Activated T-cell treated with anti-CD3 and anti-CD28 coated beads, Interleukin-2, amount 50 U/mL, for 48 hours (primary cell): ENCODE results near the gene SEC31B.

Source experiments
- DNase-seq, 2 experiments: peaks; one replicate each; pipeline ENCODE4 v3.0.0-alpha.2; 2020

Gene SEC31B

GRCh38 chr10:100528921-100529474 lies 9.3 kb upstream of the SEC31B start:
- peak in 1 of 2 experiments; percentile 40 for DNase-seq

DNA sequence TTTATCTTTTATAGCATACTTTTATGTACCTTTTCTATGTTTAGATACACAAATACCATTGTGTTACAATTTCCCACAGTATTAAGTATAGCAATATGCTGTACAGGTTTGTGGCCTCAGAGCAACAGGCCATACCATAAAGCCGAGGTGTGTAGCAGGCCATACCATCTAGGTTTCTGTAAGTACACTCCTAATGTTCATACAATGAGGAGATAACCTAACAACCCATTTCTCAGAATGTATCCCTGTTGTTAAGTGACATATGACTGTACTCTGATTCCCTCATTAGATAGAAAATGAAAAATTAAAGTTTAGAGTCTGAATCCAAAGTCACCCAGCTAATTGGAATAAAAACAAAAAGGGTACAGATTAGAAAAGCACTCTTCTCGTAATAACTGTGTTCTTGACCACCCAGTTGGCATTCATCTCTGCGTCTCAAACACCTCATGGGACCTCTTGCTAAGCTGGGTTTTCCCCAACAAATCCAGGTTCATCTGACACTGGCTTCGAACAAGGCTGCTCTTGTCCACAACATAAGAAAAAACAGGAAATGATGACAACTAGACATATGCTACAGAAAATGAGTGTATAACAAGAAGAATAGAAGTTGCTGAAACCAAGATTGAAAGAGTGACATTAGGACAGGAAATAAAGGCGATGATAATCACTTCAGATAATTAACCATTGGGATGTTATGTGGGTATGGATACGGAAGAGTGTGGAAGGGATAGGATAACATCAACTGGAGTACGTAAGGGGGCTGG lies 8.6 kb upstream of the SEC31B start:
- no peak for DNase-seq

GRCh38 chr10:100524638-100525037 lies 5.0 kb upstream of the SEC31B start:
- no peak for DNase-seq

- no peak for DNase-seq
These were observed 4.5 kb upstream of the SEC31B start for GRCh38 chr10:100524206-100524605.

DNA sequence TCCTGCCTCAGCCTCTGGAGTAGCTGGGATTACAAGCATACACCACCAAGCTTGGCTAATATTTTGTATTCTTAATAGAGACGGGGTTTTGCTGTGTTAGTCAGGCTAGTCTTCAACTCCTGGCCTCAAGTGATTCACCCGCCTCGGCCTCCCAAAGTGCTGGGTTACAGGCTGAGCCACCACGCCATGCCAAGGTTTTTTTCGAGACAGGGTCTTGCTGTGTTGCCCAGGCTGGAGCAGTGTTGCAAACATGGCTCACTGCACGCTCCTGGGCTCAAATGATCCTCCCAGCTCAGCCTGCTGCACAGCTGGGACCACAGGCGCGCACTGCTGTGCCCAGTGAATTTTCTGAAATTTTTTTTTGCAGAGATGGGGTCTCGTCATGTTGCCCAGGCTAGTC lies 3.3 kb upstream of the SEC31B start:
- no peak for DNase-seq

DNA sequence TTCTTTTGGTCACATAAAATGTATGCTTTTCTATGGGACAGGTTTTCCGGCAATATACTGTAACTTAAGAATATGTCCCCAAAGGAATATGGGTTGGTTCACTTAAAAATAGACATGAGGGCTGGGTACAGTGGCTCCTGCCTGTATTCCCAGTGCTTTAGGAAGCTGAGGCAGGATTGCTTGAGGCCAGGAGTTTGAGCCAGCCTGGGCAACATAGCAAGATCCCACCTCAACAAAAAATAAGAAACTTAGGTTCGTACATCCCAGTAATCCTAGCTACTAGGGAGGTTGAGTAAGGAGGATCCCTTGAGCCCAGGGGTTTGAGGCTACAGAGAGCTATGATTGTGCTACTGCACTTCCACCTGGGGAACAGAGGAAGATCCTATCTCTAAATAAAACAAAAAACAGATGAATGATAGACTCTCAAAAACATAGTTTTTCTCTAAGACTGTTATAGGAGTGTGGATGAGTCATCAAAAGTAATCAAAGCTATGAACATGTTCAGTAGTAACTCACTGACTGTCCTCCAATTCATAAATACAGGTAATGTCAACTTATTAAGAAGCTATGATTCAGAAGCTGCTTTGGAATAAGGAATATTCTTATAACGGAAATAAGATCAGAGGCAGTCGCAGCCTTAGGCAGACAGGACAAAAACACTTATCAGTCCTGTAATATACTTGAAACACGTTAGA lies 2.6 kb upstream of the SEC31B start:
- DNase-seq: no peak

DNA sequence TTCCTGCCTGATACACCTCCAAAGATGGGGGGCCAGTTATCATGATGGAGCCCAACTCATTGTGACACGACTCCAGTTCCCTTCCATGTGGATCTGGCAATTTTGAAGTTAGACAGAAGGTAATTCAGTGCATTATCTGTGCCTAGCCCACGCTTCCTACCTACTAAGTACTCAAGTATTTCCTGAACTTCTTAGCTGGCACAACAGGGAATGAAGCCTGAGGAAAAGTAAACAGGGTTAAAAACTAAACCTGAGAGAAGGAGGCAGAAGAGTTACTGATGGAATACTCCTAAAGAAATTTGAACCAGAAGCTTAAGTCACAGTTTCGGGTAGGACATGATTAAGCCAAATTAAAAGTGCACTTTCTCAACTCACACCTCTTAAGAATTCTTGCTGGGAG lies 1.1 kb upstream of the SEC31B start:
- DNase-seq: no peak

- DNase-seq: peak; percentile 73 to 76
These were observed 860 bp downstream of the SEC31B start for GRCh38 chr10:100518761-100519241.

- DNase-seq: no peak
These were observed 2.8 kb downstream of the SEC31B start for GRCh38 chr10:100516847-100517246.

GRCh38 chr10:100515612-100516011 lies 4.0 kb downstream of the SEC31B start:
- no peak for DNase-seq

DNA sequence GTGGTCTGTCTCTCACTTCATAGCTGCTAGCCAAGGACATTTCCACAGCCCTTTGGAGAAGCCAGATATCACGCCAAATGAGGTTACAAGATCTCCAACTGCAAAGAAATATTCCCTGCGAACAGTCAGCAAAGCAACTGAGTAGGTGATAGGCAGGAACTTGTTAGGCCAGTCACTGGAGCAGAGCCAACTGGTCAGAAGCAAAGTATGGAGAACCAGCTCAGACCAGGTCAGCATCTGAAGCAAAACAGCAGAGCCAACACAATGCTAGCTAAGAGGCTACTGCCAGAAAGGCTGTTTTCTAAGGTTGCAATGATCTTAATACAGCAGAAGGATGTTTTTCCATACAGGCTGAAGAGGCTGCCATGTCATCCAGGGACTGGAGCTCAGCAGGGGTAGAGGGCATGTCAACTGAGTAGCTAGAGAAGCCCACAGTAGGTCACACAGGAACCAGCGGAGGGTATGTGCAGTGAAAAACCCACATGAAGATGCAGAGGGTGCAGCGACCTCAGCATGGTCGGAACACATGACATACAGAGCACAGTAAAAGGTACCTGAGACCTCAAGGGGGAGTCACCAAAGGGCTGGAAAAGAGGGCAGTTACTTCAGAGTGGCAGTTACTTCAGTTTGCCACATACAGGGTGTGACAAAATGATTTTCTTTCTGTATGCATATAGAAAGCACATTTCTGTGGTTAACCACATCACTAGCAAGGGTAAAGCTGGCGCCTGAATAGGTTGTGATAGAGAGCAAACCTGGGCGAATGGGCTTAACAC lies 8.9 kb downstream of the SEC31B start:
- DNase-seq: peak; percentile 68 to 78

DNA sequence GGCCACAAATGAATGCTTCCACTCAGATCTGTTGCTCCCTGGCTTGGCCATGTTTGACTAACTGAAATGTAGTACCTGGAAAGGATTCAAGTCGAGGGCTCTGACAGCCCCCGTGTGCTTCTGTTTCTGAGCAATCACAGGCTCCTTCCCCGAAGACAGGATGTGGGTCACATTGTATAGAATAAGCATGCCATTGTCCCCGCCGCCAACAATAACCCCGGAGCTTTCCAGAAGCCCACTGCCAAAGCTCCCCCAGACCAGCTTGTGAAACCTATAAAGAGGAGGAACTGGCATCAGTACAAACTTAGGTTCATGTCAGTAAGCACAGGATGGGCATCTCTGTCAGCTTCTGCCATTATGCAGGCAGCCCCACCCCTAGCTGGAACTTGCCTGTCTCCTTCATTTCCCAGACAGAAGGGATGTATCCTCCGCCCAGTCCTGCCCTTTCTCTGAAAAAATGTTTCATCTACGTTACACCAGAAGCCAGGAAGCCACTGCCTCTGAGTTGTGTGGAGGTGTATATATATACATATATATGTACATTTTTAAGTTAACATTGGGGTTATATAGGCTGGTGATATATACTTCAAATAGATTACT lies 10.3 kb downstream of the SEC31B start:
- peak; percentile 72 to 76 for DNase-seq

DNA sequence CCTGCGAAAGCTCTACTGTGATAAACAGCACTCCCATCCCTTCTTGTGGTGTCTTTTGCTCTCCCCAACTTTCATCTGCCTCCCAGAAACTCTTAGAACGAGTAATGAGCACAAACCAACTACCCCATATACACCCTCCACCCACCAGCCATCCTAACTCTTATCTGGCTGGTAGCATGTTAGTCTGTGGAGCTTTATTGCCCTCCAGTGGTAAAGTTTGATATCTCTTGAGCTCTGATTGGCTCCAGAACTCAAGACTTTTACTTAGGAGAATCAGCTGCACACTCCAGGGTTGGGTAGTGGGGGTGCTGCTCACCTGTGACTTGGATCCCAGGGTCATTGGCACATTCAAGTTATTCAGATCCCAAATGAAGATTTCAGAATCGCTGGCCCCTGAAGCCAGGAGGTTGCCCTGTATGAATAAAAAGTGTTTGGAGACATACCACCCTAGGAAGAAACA lies 10.9 kb downstream of the SEC31B start:
- DNase-seq: peak in 1 of 2 experiments; percentile 55

DNA sequence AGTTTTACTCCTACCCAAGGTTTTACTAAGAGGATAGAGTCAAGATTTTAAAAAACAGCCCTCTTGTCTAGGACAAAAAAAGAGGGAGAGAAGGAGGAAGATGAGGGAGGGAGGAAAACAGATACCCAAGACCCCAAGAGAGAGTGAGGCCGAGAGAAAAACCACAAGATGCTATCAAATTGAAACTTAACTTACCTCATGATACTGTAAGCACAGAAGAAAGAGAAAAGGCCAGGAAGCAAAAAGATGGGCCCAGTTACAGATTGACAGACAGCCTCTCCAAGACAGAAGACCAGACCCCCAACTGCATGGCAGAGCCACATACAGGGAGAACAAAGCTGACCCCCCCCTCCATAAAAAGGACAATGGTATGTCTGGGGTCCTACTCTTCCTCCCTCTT lies 11.4 kb downstream of the SEC31B start:
- no peak for DNase-seq

- peak in 1 of 2 experiments; percentile 30 for DNase-seq
These were observed 12.3 kb downstream of the SEC31B start for GRCh38 chr10:100507357-100507732.

DNA sequence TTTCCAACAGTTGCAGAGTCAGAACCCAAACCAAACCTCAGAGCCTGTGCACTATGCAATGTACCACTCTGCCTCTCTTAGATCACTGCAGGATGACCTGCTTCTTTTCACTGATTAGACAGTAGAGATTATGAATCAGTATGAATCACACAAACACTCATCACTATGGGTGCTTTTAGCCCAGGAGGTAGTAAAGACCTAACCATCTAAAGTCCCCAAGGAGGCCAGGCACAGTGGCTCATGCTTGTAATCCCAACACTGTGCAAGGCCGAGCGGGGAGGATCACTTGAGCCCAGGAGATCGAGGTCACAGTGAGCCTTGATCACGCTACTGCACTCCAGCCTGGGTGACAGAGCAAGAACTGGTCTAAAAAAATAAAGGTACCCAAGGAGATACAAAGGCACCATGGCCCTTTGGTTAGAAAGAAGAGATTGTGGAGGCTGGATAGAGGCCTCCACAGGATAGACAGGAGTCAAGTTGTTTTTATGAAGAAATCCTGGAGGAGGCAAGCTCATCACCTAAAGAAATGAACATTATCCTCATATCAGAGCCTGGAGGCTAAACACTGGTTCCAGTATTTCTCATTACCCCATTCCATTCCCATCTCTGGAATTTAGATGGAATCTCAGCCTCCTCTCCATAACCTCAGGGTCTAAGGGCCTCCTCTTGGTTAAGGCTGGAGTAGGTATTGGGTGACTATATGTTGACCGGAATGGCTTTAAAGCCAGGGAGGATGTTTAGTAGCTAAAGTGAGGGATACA lies 12.9 kb downstream of the SEC31B start:
- peak; percentile 53 to 60 for DNase-seq

DNA sequence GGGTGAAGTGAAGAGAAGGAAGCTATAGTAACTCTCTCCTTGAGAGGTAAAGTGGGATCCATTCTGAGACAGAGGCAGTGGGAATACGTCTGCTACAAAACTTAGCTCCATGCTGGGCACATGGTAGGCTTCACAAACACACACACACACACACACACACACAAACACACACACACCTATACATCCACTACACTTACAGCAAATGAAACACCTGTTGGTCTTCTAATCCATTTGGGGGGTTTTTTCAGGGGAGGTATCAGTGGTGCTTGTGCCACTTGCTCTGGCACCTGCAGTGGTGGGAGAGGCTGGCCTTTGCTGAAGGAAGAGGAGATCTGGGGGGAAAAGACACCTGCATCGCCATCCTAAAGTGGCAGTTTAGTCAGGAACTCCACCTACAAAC lies 14.5 kb downstream of the SEC31B start:
- no peak for DNase-seq

GRCh38 chr10:100504096-100504495 lies 15.6 kb downstream of the SEC31B start:
- DNase-seq: no peak

DNA sequence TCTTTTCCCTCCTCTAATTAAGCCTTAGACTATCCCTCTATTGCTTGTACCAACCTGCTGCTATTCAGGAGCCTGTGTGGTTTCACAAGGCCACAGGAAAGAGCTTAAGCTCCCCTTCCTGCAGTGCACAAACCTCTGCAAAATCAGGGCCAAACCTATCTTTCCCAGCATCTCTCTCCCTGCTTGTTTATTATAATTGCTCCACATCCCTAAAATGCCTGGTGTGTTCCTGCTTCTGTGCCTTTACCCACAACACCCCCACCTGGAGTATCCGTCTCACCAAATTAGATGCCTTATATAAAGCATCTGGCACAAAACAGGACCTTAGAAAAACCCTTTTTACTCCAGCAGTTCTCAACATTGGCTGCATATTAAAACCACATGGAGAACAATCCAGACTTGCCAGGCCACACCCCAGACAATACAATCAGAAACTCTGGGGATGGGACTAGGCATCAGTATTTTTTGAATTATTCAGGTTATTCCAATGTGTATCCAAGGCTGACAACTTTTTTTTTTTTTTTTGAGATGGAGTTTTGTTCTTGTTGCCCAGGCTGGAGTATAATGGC lies 16.7 kb downstream of the SEC31B start:
- DNase-seq: no peak

DNA sequence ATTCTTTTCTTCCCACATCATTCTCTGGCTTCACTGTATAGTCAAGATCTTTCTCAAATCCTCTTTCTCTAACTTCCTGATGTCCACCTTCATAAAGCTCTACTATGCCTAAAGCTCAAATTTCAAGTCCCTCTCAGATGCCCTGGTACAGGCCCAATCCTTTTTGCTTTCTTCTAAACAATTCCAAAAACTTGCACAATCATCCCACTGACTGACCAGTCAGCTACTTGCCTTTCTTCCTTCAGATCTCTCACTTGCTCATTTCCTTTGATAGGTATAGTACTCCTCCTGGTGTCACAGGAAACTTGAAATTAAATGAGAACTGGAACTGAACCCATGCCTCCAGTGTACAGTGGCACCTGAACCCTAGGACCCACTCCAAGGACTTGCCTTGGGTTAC lies 18.2 kb downstream of the SEC31B start:
- DNase-seq: no peak

DNA sequence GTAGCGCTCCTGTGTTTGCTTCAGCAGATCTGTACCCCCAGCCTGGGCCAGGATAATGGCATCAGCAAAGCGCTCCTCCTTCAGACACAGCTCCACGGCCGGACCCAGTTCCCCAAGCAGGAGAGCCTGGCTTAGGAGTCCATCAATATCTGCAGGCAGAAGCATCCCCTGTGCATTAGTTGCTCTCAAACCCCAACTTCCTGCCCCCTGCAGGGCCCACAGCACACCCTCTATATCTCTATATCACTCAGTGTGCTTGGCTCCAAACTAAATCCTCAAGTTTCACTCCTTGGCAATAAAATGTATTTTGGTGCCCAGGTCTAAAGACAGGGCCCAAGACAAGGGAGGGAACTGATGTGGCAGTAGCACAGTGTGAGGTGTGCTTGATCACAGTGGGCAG lies 21.6 kb downstream of the SEC31B start:
- no peak for DNase-seq

- DNase-seq: no peak
These were observed 23.1 kb downstream of the SEC31B start for GRCh38 chr10:100496567-100496966.
